Coronary artery (tissue), 2 donors: ENCODE data around the gene SEC14L1.
"Not testable (repeated sequence)": the region's sequence is repeated elsewhere in the genome, so short reads cannot be mapped to it uniquely, and the experiment has no call there.

Source experiments
- DNase-seq: peaks from one replicate; pipeline ENCODE4 v3.0.0-alpha.2; 2017; ENCODE audit warnings: low spot score
- H3K27ac ChIP-seq, 2 donors: fragments of 200-600 bp; sonication (generic); one replicate each; pipeline ENCODE4 v1.5.1; 2016 to 2019
- H3K4me3 ChIP-seq: fragments of 200-600 bp; sonication (generic); 2 replicates; pipeline ENCODE4 v1.5.1; 2016; ENCODE audit warnings: mild to moderate bottlenecking, moderate library complexity
- TF ChIP-seq, protein P1 (sequence below): fragments of 200-600 bp; sonication (generic); IDR thresholded peaks from one replicate; pipeline ENCODE4 v1.5.1; 2019; ENCODE audit warnings: antibody characterized with exemption

Gene SEC14L1

DNA sequence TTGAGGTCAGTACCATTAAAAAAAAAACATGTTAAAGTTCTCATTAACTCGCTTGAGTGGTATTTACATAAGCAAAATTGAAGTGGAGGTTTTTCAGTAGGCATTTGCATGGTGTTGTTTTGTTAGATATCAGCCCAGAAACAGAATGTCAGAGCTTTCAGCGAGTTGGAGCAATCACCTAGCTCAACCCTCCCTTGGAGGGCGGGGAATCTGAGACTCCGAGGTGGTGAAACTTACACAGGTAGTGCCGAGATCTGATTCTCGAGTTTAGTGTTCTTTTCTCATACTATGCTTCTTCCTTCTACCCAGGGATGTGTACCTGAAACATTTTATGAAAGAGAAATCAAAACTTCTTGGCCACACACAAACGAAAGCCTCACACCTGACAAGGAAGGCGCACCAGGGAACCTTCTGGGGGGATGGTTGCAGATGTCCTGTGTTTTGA lies 6.6 kb downstream of the SEC14L1 start:
- no peak for DNase-seq
- Histone ChIP-seq H3K27ac (peak overlapping the region in 1 of 2 donors; percentile 28), H3K4me3 (no peak overlapping the region)
- TF ChIP-seq, protein P1, sequence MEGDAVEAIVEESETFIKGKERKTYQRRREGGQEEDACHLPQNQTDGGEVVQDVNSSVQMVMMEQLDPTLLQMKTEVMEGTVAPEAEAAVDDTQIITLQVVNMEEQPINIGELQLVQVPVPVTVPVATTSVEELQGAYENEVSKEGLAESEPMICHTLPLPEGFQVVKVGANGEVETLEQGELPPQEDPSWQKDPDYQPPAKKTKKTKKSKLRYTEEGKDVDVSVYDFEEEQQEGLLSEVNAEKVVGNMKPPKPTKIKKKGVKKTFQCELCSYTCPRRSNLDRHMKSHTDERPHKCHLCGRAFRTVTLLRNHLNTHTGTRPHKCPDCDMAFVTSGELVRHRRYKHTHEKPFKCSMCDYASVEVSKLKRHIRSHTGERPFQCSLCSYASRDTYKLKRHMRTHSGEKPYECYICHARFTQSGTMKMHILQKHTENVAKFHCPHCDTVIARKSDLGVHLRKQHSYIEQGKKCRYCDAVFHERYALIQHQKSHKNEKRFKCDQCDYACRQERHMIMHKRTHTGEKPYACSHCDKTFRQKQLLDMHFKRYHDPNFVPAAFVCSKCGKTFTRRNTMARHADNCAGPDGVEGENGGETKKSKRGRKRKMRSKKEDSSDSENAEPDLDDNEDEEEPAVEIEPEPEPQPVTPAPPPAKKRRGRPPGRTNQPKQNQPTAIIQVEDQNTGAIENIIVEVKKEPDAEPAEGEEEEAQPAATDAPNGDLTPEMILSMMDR = no peak

DNA sequence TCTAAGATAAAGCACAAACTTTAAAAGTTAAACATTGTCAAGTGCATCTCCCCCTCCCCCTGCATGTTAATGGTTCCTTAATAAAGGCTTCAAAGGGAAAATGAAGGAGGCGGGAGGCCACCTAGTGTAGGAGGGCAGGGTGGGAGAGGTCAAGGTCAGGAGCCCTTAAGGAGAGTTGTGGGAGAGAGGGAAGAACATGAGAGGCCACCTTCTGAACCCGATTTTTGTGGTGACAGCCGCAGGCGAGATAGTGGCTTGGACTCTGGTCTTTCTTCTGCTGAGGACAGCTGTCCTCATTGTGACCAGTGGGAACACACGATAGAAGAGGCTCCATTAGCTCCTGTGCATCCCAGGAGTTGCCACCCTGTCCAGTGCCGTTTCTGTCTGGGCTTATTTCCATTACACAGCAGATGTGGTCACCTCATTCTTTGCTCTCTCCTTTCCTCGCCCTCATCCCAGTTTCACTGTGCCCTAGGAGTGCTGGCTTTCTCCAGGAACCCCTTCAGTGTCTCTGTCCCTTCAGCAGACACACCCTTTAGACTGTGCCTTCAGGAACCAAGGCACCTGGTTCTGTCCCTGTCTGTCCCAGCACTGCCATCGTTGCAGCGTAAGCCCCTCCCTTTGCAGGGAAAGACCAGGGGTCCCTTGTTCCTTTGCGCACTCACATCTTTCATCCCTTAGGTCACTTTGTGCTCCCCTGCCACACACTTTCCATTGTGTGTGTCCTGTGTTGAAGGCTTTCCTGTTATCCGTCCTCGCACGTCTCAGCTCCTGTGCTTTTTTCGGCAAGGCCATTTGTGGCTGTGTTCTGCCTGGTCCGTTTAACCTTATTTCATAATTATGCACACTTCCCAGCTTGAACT lies 7.5 kb downstream of the SEC14L1 start:
- TF ChIP-seq, protein P1 = no peak
- DNase-seq = no peak
- no peak overlapping the region for H3K4me3 ChIP-seq

DNA sequence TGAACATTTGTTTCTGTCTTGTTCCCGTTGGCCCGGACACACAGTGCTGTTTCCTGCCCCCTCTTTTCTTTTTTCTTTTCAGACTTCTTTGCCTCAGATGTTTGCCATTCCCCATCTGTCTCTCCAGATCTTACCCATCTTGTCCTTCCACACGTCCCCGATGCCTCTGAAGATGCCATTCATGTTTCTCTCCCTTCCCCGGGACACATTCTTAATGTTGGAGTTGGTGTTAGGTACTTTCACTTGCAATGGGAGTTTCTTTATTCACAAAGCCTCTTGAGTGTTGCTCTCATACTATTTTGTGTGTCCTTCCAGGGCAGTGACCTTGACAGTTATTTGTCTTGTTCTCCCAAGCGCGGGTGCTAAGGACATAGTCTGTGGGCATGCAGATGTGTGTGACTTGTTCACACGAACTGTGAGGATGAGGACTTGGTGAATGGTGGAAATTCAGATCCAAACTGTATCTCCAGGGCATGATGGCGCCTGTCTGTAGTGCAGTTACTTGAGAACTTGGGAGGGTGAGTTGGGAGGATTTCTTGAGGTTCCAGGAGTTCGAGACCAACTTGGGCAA lies 8.3 kb downstream of the SEC14L1 start:
- DNase-seq = no peak
- TF ChIP-seq, protein P1 = no peak
- no peak overlapping the region for H3K4me3 ChIP-seq
- no peak overlapping the region for H3K27ac ChIP-seq

More for the DNA sequence above, 7.5 kb downstream of the SEC14L1 start:
- H3K27ac ChIP-seq = peak overlapping the region in 1 of 2 donors; percentile 13

DNA sequence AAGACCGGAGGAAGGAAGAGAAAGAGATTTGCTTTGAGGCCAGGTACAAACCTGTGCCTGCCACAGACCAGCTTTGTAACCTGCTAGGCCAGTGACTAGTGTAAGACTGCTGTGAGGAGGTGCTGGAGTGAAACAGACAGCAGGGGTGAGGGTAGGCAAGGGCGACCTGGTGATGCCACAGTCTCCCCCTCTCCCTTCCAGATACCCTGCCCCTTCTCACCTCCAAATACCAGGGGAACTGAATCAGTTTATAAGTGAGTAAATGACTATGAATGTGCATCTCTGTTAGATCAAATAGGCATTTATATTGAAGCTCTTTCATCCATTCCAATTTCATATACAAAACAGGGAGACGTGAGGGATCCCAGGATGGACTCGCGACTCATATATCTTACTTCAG lies 9.4 kb downstream of the SEC14L1 start:
- no peak for DNase-seq
- H3K27ac ChIP-seq = peak overlapping the region in 1 of 2 donors; percentile 13
- TF ChIP-seq, protein P1 = no peak
- H3K4me3 ChIP-seq = no peak overlapping the region

DNA sequence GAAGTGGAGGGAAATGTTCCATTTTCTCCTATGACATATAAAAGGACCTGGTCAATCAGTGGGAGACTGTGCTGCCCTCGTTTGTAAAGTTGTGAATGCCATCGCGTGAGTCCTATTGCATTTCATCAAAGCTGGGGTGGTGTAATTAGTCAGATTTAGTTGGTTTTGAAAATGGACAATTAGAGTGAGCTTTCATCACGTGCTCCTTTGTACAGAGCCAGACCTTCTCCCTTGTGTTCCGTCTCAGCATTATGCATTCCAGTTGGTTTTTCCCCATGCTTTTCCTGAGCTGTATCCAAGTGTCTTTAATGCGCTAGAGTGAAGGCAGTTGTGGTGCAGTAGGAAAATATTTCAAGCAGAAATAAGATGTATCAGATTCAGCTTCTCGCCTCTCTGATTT lies 10.4 kb downstream of the SEC14L1 start:
- Histone ChIP-seq H3K4me3 (no peak overlapping the region), H3K27ac (no peak overlapping the region)
- no peak for DNase-seq
- TF ChIP-seq, protein P1 = no peak

DNA sequence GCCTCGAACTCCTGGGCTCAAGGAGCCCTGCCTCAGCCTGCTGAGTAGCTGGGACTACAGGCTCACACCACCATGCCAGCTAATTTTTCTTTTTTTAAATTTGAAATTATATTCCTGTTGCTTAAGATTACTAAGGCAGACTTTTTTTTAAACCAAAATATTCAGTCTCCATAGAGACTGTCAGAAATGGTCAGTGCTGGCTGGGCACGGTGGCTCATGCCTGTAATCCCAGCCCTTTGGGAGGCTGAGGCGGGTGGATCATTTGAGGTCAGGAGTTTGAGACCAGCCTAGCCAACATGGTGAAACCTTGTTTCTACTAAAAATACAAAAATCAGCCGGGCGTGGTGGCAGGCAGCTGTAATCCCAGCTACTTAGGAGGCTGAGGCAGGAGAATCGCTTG lies 11.3 kb downstream of the SEC14L1 start:
- H3K4me3 ChIP-seq, DNase-seq: not testable (repeated sequence)
- H3K27ac ChIP-seq = peak overlapping the region in 1 of 2 donors; percentile 1

DNA sequence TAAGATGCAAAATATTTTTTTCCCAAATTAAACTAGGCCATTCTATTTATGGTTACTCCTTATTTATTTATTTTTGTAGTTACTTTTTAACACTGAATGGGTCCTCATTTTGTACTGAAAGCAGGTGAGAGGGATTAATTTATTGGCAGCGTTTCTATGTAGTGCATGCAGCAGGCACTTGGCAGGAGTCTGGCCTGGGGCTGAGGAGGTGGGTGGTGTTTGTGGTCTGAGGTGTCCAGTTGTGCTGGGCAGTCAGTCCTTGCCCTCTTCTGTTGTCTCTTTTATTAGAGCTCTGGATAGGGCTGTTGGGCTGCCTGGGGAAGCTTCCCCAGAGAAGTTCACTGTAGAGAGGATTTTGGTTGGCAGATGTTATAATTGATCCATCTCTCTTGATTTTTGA lies 12.7 kb downstream of the SEC14L1 start:
- DNase-seq = no peak
- Histone ChIP-seq H3K4me3 (no peak overlapping the region), H3K27ac (no peak overlapping the region)
- TF ChIP-seq, protein P1 = no peak
